HG03520 (cell line): ENCODE results near the gene ANAPC5.
"Not testable (repeated sequence)": the region's sequence is repeated elsewhere in the genome, so short reads cannot be mapped to it uniquely, and the experiment has no call there.

Experiments used
- ATAC-seq: cut with Tn5 transposase; IDR thresholded peaks from one replicate; pipeline ENCODE4 v1.9.1; 2021; ENCODE audit warnings: mild to moderate bottlenecking, moderate library complexity; ENCODE audit not compliant: unreplicated experiment

ANAPC5 gene

DNA sequence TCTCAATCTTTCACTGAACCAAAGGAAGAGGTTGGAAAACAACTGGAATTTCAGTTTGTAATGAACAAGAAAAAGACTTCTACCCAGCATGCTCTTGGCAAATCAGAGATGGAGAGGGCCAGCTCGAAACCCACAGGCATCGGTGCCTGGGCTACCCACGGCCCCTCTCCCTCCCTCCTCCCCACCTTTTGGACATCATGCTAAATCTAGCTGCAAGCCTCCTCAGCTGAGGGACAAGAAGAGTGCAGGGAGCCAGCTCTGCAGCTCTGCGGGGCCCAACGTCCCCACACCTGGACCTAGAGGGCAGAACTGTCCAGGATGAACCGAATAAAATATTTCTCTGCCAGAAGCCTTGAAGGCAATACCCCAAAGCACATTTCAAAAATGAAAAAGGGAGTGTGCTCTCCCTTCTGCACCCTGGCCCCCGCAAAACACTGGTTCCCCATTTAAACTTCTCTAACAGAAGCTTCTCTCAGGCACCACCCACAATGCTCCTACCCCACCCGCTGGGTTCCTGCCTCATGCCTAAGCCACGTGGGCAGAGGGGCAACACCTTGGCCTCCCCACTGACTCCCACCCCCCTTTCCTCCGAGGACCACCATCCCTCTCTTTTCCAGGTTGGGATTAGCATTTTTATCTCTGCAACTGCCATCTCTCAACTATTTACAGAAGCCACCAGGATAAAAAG, 63.9 kb downstream of the ANAPC5 start:
- no peak for ATAC-seq

DNA sequence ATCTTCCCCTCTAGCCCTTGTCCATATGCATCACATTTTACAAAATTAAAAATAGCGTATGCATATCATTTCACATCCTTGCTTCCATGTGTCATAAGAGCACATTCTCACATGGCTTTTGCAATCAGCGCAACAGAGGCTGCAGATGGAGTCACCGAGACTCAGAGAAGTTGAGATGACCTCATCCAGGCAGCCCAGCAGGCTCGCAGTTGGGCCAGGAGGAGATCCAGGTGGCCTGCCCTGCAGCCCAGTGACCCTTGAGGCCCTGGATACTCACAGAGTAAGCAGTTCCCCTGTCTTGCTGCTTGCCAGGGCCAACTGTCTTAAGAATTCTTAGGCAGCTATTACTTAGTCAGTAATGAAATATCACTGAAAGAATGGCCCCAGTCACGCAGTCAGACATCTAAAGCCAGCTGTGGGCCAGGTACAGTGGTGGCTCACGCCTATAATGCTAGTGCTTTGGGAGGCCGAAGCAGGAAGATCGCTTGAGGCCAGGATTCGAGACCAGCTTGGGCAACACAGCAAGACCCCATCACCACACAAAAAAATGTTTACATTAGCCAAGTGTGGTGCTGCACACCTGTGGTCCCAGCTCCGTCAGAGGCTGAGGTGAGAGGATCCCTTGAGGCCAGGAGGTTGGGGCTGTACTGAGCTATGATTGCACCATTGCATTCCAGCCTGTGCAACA, 64.8 kb downstream of the ANAPC5 start:
- ATAC-seq = no peak

DNA sequence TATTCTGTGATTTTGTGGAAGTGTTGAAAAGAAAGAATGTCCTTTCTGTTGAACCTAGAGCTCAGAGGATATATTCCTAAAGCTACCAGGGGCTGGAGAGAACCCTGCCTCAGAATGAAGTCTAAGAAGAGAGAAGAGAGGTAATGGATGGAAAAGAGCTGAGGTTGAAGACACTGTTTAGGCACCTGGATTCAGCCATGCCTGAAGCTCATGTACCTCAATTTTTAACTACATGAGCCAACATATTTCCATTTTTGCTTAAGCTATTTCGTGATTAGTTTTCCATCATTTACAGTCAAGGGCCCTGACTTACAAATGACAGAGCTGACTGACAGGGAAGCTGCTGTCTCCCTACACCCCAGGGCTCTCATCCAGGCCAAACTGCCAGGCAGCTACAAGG, 66.4 kb downstream of the ANAPC5 start:
- ATAC-seq = no peak

DNA sequence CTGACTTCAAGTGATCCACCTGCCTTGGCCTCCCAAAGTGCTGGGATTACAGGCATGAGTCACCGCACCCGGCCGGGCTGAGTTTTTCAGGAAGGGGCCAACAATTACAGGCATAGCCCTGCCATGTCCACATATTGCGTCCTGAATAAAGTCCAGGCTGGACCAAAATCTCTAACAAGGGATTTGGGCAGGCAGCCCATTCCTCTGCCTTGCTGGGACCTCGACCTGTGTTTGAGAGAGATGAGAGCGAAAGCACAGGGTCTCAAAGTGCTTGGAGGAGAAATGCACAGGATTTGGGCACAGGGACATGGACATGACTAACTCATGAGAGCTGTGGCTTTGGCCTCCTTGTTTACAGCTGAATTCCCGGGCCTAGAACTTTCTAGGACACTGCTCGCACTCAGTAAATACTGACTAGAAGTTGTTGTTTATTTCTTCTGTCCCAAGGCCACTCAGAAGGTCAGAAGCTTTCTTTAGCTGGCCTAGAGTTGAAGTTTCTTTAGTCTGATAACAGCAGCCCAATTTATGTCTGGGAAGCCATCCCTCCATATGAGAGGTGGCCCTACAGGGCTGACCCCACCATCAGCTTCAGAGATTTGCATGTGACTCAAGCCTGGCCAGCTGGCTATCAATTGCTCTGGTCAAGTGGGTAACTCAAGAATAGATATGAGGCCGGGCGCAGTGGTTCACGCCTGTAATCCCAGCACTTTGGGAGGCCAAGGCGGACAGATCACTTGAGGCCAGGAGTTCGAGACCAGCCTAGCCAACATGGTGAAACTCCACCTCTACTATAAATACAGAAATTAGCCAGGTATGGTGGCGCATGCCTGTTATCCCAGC, 67.4 kb downstream of the ANAPC5 start:
- ATAC-seq = no peak

DNA sequence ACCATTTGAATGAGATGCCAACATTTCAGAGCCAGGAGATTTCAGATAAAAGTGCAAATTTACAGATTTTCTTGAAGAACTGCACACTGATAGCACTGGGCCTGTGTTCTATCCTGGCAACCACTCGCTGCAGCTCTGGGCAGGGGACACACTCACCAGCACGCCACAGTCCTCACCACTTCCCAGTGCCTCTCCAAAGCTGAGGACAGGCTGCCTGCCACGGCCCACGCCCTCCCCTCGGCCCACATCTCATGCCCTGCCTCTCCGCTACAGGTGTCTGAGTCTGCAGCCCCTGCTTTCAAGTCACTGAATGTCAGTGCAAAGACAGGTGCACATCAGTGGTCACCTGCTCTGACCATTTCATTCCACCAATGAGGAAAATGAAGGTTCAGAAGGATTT, 68.4 kb downstream of the ANAPC5 start:
- no peak for ATAC-seq

DNA sequence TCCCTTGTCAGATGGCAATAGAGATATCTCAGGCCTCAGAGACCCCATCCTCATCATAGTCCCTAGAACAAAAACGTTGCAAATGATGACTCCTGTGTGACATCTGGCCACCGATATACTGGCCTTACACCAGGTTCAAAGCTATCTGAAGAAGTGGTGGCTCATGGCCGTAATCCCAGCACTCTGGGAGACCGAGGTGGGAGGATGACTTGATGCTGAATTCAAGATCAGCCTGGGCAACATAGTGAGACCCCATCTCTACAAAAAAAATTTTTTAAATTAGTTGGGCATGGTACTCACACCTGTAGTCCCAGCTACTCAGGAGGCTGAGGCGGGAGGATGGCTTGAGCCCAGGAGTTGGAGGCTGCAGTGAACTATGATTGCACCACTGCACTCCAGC, 68.8 kb downstream of the ANAPC5 start:
- no peak for ATAC-seq

DNA sequence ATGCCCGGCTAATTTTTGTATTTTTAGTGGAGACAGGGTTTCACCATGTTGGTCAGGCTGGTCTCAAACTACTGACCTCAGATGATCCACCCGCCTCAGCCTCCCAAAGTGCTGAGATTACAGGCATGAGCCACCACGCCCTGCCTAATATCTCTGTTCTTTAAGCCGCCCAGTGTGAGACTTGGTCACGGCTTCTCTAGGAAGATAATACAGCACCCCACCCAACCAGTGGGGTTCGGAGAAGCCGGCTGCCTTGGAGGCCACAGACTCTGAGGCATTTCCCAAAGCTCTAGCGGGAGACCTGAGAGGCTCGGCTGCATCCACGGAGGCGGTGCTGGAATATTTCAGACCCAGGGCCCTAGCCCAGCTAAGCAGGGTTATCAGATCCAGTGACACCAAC, 69.3 kb downstream of the ANAPC5 start:
- ATAC-seq = not testable (repeated sequence)

DNA sequence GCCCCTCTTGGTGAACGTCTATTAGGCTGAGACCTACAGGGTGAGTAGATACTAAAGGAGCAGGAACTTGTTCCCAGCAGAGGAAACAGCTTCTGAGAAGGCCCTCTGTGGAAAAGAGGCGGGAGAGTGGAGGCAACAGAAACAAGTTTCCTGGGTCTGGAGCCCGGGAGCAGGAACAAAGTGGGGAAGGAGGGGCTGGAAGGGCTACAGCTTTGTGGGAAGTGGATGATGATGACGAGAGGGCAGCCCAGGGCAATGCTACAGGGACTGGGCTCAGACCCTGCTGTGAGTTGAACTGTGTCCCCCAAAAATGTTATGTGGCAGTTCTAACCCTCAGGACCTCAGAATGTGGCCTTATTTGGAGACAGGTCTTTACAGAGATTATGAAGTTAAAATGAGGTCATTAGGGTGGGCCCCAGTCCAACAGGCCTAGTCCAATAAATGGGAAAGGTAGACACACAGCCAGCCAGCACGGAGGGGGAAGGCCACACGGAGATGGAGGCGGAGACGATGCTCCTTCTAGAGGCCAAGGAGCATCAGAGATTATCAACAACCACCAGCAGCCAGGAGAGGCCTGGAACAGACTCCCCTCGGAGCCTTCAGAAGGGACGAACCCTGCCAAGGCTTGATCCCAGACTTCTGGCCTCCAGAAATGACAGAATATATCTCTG, 70.0 kb downstream of the ANAPC5 start:
- no peak for ATAC-seq

DNA sequence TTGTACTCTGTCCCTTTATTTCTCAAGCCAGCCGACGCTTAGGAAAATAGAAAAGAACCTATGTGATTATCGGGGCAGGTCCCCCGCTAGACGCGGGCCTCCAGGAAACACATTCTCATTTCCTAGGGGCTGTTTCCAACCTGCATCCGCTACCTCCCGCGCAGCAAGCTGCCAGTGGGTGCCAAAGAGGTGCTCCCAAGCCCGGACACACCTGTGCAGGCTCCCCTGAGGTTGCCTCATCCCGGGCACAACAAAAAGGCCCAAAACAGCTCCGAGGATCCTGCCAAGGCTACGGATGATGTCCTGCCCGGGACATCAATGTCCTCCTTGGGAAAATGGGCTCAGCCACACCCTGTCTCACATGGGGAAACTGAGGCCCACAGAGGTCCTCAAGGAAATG, 71.1 kb downstream of the ANAPC5 start:
- ATAC-seq = not testable (repeated sequence)

DNA sequence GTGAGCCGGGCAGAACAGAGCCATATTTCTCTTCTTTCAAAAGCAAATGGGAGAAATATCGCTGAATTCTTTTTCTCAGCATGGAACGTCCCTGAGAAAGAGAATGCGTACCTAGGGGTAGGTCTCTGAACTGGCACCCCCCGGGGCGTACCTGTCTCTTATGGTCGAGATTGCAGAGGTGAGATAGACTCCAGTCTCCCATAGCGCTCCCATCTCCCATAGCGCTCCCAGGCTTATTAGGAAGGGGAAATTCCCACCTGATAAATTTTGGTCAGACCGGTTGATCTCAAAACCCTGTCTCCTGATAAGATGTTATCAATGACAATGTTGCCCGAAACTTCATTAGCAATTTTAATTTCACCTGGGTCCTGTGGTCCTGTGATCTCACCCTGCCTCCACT, 71.7 kb downstream of the ANAPC5 start:
- not testable (repeated sequence) for ATAC-seq

DNA sequence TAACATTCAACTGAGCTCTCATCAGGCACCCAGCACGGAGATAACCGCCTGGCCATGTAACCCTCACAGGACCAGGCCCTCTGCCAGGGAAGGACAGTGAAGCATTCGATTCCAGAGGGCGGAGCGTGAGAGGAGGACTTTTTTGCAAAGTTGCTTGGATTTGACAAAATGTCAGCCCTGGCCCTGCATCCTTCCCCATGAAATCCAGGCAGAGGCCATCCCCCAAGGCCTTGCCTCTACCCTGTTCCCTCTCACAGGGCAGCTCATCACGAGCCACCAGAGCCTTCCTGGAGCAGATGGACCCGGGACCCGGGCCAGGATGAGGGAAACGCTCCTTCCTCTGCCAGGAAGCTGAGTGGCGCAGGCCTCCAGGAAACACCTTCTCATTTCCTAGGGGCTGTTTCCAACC, 72.7 kb downstream of the ANAPC5 start:
- no peak for ATAC-seq

DNA sequence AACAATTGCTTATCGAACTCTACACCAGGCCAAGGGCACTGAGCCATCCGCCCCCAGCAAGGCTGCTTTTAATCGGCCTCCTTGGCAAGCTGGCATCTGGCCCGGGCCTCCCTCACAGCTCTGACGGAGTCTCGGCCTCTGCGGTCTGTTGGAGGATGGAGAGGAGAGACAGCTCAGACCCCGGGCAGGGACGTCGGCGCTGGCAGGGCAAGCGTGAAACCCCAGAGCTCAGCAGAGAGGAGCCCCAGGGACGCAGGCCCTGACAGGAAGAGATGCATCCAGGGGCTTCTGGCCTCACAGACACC, 73.2 kb downstream of the ANAPC5 start:
- ATAC-seq = no peak

DNA sequence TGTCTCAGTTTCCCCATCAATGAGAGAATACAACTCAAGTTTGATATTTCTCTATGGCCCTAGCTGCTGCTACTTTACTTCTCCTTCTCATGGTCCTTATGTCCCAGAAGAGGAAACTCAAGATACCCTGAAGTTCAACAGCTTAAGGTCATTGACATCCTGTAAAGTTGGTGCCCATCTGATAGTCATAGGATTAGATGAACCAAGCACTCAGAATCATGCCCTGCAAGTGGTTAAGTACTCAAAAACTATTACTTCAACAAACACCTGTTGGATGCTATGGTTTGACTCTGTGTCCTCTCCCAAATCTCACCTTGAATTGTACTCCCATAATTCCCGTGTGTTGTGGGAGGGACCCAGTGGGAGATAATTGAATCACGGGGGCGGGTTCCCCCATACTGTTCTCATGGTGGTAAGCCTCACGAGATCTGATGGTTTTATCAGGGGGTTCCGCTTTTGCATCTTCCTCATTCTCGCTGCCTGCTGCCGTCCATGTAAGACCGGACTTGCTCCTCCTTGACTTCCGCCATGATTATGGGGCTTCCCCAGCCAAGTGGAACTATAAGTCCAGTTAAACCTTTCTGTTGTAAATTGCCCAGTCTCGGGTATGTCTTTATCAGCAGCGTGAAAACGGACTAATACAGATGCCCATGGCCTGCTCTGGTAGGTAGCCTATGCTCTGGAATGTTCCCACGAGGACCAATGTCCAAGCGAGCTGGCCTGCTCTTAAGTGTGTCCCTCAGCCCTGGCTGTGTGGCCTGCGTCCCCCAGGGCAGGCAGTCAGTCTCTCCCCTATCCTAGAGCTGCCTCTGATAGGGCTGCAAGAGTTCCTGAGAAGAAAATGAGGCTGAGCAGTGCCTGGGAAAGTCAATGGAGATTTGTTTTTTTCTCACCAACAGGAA, 73.8 kb downstream of the ANAPC5 start:
- ATAC-seq = no peak

DNA sequence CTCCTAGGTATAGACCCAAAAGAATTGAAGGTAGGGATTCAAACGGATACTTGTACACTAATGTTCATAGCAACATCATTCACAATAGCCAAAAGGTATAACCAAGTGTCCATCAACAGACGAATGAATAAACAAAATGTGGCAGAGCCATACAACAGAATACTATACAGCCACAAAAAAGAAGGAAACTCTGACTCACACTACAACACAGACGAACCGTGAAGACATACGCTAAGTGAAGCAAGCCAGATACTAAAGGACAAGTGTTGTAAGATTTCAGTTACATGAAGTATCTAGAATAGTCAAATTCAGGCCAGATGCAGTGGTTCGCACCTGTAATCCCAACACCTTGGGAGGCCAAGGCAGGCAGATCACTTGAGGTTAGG, 74.8 kb downstream of the ANAPC5 start:
- ATAC-seq = no peak

DNA sequence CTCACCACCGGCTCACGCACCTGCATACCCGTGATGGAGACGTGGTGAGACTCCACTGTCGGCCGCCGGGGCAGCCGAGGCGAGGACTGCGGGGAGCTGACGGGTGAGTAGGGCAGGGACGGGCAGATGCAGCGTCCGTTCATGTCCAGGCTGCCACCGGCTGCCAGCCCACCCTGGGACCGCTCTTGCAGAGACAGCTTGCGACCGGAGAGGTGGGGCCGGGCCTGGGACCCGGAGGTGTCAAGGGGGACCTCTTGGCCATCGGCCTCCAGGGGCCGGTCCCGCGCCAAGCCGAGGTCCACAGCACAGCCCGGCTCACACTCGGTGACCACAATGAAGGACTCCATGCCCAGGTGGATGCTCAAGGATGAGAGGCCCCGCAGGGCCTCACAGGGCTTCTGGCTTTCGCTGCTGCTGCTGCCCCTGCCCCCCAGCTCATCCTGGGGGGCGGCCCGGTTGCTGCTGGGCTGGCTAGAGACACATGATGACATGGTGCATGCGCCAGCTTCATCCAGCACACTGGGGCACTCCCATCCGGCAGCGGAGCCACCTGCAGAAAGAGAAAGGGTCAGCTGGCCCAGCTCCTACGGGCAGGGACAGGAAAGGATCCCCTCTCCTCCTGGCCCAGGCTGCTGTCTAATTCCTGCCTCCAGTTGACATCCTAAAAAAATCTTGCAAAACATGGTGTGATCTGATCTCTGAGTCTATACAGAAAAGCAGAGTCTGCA, 78.0 kb downstream of the ANAPC5 start:
- ATAC-seq = no peak

DNA sequence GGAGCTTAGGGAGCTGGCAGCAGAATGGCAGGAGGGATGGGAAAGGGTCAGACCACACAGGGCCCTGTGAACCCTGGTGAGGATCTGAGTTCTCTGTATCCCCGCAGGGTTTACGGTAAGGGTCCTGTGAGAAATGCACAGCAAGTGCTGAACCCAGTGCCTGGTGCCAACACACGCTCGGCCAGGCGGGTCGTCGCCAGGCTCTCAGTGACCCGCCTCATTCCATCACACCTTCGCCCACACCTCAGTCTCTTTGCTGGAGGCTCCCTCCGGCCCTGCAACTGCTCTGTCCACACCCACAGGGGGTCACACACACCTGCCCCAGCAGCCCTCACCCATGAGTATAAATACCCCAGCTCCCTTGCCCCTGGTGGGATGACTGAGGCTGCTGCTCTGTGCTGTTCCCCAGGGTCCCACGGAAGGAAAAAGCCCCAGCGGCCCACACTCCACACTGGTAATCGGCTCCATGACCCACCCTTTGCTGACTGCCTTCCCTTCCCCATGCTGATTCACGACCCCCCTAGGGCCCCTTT, 78.8 kb downstream of the ANAPC5 start:
- no peak for ATAC-seq

DNA sequence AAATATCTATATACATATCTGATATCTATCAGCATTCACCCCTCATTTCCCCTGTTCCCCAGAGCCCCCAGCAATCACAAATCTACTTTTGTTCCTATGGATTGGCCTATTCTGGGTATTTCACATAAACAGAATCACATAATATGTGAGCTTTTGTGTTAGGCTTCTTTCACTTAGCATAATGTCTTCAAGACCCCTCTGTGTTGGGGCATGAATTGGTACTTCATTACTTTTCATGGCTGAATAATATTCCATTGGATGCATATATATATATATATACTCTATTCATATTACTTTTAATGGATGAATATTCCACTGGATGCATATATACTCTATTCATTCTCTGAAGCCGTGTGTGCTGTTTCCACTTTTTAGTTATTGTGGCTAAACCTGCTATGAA, 84.4 kb downstream of the ANAPC5 start:
- ATAC-seq = no peak

DNA sequence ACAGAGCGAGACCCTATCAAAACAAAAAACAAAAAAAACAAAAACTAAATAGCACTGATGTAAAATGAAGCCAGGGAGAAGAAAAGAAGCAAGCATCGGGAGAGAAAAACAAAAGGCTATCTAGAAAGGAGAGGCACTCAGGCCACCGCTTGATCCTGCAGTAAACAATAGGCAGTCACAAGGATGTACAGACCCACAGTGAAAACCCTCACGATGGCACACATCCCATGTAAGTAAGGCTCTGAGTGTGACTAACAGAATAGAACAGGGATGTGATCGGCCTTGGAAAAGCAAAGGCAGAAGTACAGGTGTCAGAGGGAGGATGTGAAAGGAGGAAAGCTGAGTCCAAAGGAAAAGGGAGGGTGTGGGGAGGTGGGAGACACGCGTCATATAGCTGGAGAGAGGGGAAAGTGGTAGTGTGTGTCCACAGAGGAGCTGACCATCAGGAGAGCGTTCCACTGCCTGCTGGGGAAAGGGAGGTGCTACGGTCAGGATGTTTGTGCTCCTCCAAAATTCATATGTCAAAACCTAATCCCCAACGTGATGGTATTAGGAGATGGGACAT, 87.2 kb downstream of the ANAPC5 start:
- ATAC-seq = no peak

DNA sequence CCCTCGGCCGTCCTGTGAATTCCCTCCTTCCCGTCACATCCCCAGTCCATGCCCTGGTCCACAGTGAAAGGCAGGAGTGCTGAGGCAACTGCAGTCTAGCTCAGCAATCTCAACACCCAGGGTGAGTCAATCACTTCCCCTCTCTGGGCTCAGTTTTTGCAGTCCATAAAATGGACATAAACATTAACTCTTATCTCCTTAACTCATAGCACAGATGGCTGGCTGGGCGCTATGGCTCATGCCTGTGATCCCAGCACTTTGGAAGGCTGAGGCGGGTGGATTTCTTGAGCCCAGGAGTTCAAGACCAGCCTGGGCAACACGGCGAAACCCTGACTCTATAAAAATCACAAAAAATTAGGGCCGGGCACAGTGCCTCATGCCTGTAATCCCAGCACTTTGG, 88.1 kb downstream of the ANAPC5 start:
- no peak for ATAC-seq
